ENCODE results near the gene STARD3. TPM values are rescaled to one million over a fixed set of nuclear protein-coding genes. Genes with fewer than 3 reads are reported as not detected.

STARD3 gene
- total and polyA plus RNA-seq, 2 of the 13 experiments (the other 11 are each of a cell fraction or from before 2014, with no cell fraction given) = 34.6 to 100 TPM

DNA sequence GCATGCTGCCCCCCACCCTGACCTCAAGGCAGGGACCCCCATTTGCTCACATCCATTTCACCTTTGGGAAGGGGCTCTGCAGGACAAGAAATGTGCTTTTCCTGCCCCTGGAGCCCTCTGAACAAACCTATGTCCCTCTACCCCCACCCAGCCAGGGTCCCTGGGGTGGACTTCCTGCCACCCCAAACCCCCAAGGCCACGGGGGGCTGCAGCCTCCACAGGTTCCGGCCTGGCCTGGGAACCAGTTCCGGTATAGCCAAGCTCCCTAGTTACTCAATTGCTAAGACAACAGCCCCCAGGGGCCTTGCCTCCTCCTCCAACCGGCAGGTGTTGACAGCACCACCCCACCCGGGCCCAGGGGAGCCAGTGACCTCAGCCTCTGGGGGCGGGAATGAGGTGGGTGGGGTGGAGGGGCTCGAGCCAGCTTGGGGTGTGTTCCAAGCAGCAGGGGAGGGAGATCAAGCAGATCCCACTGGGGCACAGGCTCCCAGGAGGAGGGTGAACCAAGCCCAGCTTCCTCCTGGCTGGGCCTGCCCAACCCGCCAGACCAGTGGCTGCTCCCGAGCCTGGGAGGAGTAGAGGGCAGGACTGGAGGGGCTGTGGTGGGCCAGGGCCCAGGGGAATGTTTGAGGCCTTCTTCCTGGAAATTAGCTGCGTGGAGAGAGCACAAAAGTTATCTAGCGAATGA is 37.9 kb downstream of the STARD3 start (continued):
- TF ChIP-seq, protein P1, sequence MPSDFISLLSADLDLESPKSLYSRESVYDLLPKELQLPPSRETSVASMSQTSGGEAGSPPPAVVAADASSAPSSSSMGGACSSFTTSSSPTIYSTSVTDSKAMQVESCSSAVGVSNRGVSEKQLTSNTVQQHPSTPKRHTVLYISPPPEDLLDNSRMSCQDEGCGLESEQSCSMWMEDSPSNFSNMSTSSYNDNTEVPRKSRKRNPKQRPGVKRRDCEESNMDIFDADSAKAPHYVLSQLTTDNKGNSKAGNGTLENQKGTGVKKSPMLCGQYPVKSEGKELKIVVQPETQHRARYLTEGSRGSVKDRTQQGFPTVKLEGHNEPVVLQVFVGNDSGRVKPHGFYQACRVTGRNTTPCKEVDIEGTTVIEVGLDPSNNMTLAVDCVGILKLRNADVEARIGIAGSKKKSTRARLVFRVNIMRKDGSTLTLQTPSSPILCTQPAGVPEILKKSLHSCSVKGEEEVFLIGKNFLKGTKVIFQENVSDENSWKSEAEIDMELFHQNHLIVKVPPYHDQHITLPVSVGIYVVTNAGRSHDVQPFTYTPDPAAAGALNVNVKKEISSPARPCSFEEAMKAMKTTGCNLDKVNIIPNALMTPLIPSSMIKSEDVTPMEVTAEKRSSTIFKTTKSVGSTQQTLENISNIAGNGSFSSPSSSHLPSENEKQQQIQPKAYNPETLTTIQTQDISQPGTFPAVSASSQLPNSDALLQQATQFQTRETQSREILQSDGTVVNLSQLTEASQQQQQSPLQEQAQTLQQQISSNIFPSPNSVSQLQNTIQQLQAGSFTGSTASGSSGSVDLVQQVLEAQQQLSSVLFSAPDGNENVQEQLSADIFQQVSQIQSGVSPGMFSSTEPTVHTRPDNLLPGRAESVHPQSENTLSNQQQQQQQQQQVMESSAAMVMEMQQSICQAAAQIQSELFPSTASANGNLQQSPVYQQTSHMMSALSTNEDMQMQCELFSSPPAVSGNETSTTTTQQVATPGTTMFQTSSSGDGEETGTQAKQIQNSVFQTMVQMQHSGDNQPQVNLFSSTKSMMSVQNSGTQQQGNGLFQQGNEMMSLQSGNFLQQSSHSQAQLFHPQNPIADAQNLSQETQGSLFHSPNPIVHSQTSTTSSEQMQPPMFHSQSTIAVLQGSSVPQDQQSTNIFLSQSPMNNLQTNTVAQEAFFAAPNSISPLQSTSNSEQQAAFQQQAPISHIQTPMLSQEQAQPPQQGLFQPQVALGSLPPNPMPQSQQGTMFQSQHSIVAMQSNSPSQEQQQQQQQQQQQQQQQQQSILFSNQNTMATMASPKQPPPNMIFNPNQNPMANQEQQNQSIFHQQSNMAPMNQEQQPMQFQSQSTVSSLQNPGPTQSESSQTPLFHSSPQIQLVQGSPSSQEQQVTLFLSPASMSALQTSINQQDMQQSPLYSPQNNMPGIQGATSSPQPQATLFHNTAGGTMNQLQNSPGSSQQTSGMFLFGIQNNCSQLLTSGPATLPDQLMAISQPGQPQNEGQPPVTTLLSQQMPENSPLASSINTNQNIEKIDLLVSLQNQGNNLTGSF (CRISPR knock-in tag; IDR thresholded peaks at IDR 0.05) = no peak
- TF ChIP-seq ZNF44 (CRISPR knock-in tag; IDR thresholded peaks at IDR 0.05) = 0 out of 2 replicates have a peak, but pooled peaks have one; percentile 38
- TF ChIP-seq NFE2 (CRISPR knock-in tag; IDR thresholded peaks at IDR 0.05) = no peak
- TF ChIP-seq ZNF547 (CRISPR knock-in tag; IDR thresholded peaks at IDR 0.05) = no peak
- TF ChIP-seq CAMTA2 (CRISPR knock-in tag; IDR thresholded peaks at IDR 0.05; ENCODE audit: borderline replicate concordance) = no peak
- no peak for TF ChIP-seq XBP1 (CRISPR knock-in tag; IDR thresholded peaks at IDR 0.05)
- TF ChIP-seq ZNF674 (CRISPR knock-in tag; IDR thresholded peaks at IDR 0.05; ENCODE audit: low read depth) = no peak
- 0 out of 2 replicates have a peak, but pooled peaks have one; percentile 22 for TF ChIP-seq ZSCAN20 (CRISPR knock-in tag; IDR thresholded peaks at IDR 0.05; ENCODE audit: borderline replicate concordance)
- no peak for TF ChIP-seq ZNF558 (CRISPR knock-in tag; IDR thresholded peaks at IDR 0.05; ENCODE audit: borderline replicate concordance)
- TF ChIP-seq SATB2 (CRISPR knock-in tag; IDR thresholded peaks at IDR 0.05) = no peak
- TF ChIP-seq, protein P2, sequence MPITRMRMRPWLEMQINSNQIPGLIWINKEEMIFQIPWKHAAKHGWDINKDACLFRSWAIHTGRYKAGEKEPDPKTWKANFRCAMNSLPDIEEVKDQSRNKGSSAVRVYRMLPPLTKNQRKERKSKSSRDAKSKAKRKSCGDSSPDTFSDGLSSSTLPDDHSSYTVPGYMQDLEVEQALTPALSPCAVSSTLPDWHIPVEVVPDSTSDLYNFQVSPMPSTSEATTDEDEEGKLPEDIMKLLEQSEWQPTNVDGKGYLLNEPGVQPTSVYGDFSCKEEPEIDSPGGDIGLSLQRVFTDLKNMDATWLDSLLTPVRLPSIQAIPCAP (CRISPR knock-in tag; IDR thresholded peaks at IDR 0.05; ENCODE audit: low read depth) = no peak
- TF ChIP-seq NCOA2 (CRISPR knock-in tag; IDR thresholded peaks at IDR 0.05) = peak; percentile 65; the same call in 1 of the 2 replicates
- TF ChIP-seq SP4 (CRISPR knock-in tag; IDR thresholded peaks at IDR 0.05) = no peak
- no peak for TF ChIP-seq TOE1 (CRISPR knock-in tag; IDR thresholded peaks at IDR 0.05)
- TF ChIP-seq ZMYM4 (CRISPR knock-in tag; IDR thresholded peaks at IDR 0.05) = peak; percentile 10; the same call in 1 of the 2 replicates
- no peak for TF ChIP-seq CC2D1A (CRISPR knock-in tag; IDR thresholded peaks at IDR 0.05)
- TF ChIP-seq, protein P3, sequence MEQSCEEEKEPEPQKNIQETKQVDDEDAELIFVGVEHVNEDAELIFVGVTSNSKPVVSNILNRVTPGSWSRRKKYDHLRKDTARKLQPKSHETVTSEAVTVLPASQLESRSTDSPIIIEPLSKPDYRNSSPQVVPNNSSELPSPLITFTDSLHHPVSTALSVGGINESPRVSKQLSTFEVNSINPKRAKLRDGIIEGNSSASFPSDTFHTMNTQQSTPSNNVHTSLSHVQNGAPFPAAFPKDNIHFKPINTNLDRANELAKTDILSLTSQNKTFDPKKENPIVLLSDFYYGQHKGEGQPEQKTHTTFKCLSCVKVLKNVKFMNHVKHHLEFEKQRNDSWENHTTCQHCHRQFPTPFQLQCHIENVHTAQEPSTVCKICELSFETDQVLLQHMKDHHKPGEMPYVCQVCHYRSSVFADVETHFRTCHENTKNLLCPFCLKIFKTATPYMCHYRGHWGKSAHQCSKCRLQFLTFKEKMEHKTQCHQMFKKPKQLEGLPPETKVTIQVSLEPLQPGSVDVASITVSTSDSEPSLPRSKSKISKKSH (CRISPR knock-in tag; IDR thresholded peaks at IDR 0.05; ENCODE audit: borderline replicate concordance) = no peak
- no peak for TF ChIP-seq ZNF652 (CRISPR knock-in tag; IDR thresholded peaks at IDR 0.05; ENCODE audit: borderline replicate concordance, low read depth)
- no peak for TF ChIP-seq ZNF768 (CRISPR knock-in tag; IDR thresholded peaks at IDR 0.05)
- no peak; the same call in 1 of the 2 replicates for TF ChIP-seq NFKB2 (CRISPR knock-in tag; IDR thresholded peaks at IDR 0.05; ENCODE audit: borderline replicate concordance)
- peak; percentile 74 for TF ChIP-seq ZNF335 (CRISPR knock-in tag; IDR thresholded peaks at IDR 0.05)
- TF ChIP-seq, protein P4, sequence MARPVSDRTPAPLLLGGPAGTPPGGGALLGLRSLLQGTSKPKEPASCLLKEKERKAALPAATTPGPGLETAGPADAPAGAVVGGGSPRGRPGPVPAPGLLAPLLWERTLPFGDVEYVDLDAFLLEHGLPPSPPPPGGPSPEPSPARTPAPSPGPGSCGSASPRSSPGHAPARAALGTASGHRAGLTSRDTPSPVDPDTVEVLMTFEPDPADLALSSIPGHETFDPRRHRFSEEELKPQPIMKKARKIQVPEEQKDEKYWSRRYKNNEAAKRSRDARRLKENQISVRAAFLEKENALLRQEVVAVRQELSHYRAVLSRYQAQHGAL (CRISPR knock-in tag; IDR thresholded peaks at IDR 0.05; ENCODE audit: not compliant biosample characterization) = no peak
- no peak for TF ChIP-seq NCOA5 (CRISPR knock-in tag; IDR thresholded peaks at IDR 0.05)

All from HepG2 (cell line).